HEK293 (cell line): ENCODE data around the gene RNF225.

Experiments
- BCL11A ChIP-seq: fragments of 450-650 bp; formaldehyde crosslinking; IDR thresholded peaks from 2 replicates; pipeline ENCODE4 v1.5.1; 2016; ENCODE audit warnings: low read depth, missing biosample characterization, missing genetic modification characterization
- CTCF ChIP-seq: fragments of 450-650 bp; formaldehyde crosslinking; IDR thresholded peaks from 2 replicates; pipeline ENCODE4 v1.5.1; 2016; ENCODE audit warnings: missing biosample characterization, missing genetic modification characterization
- HOXA7 ChIP-seq: sonication (generic); formaldehyde crosslinking; IDR thresholded peaks from 2 replicates; pipeline ENCODE4 v1.8.1; 2022; ENCODE audit warnings: missing genetic modification reagents, borderline replicate concordance
- MYNN ChIP-seq: fragments of 450-650 bp; formaldehyde crosslinking; IDR thresholded peaks from 2 replicates; pipeline ENCODE4 v1.5.1; 2016; ENCODE audit warnings: missing biosample characterization, missing genetic modification characterization, borderline replicate concordance
- PBX3 ChIP-seq: sonication (generic); formaldehyde crosslinking; IDR thresholded peaks from 2 replicates; pipeline ENCODE4 v1.8.1; 2022; ENCODE audit warnings: mild to moderate bottlenecking, moderate library complexity, missing genetic modification reagents
- YY1 ChIP-seq: fragments of 450-650 bp; formaldehyde crosslinking; IDR thresholded peaks from 2 replicates; pipeline ENCODE4 v1.5.1; 2018; ENCODE audit warnings: missing biosample characterization, missing genetic modification characterization
- ZBTB11 ChIP-seq: fragments of 450-650 bp; formaldehyde crosslinking; conservative IDR thresholded peaks from 2 replicates; pipeline ENCODE4 v1.5.1; 2016; ENCODE audit warnings: low read depth, missing biosample characterization, missing genetic modification characterization
- ZBTB26 ChIP-seq: fragments of 450-650 bp; formaldehyde crosslinking; optimal IDR thresholded peaks from 2 replicates; pipeline ENCODE3; 2016; ENCODE audit warnings: missing biosample characterization, mild to moderate bottlenecking, missing genetic modification characterization
- ZNF148 ChIP-seq: fragments of 450-650 bp; formaldehyde crosslinking; IDR thresholded peaks from 2 replicates; pipeline ENCODE4 v1.5.0; 2017; ENCODE audit warnings: missing biosample characterization, missing genetic modification characterization, borderline replicate concordance
- ZNF184 ChIP-seq: fragments of 450-650 bp; IDR thresholded peaks from 2 replicates; pipeline ENCODE4 v1.5.1; 2018; ENCODE audit warnings: missing biosample characterization, mild to moderate bottlenecking, missing genetic modification characterization
- ZNF280C ChIP-seq: fragments of 450-650 bp; formaldehyde crosslinking; IDR thresholded peaks from 2 replicates; pipeline ENCODE4 v1.5.1; 2016; ENCODE audit warnings: missing biosample characterization, missing genetic modification characterization

GRCh38 chr19:58393725-58394033 is 1.8 kb upstream of the RNF225 start:
- TF ChIP-seq CTCF (tag by site-specific recombination) (no peak), ZBTB26 (tag by site-specific recombination) (no peak), ZNF280C (tag by site-specific recombination) (no peak), ZNF148 (tag by site-specific recombination) (no peak), HOXA7 (CRISPR knock-in tag) (no peak), ZBTB11 (no peak), BCL11A (tag by site-specific recombination) (no peak), YY1 (tag by site-specific recombination) (no peak), ZNF184 (no peak), MYNN (tag by site-specific recombination) (no peak), PBX3 (CRISPR knock-in tag) (no peak)
